ENCODE data around the gene ARHGAP24.

GRCh38 chr4:85834934-85835333, 360.0 kb downstream of the ARHGAP24 start:
- TF ChIP-seq FOXA1 (IDR thresholded peaks at IDR 0.05) = no peak
- TF ChIP-seq, protein P1, sequence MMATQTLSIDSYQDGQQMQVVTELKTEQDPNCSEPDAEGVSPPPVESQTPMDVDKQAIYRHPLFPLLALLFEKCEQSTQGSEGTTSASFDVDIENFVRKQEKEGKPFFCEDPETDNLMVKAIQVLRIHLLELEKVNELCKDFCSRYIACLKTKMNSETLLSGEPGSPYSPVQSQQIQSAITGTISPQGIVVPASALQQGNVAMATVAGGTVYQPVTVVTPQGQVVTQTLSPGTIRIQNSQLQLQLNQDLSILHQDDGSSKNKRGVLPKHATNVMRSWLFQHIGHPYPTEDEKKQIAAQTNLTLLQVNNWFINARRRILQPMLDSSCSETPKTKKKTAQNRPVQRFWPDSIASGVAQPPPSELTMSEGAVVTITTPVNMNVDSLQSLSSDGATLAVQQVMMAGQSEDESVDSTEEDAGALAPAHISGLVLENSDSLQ (IDR thresholded peaks at IDR 0.05) = no peak
- no peak for TF ChIP-seq FOXM1 (IDR thresholded peaks at IDR 0.05; ENCODE audit: borderline replicate concordance)
- no peak for TF ChIP-seq HDGF (IDR thresholded peaks at IDR 0.05; ENCODE audit: borderline replicate concordance)
- TF ChIP-seq NFRKB (IDR thresholded peaks at IDR 0.05) = no peak
- TF ChIP-seq BHLHE40 (IDR thresholded peaks at IDR 0.05; ENCODE audit: borderline replicate concordance) = no peak
